Esophagus (tissue), 2 donors: Measurements from ENCODE around the gene CCDC187. TPM values are rescaled to one million over a fixed set of nuclear protein-coding genes. Genes with fewer than 3 reads are reported as not detected.

Experiments
- H3K27ac ChIP-seq, 2 donors: one replicate each; pipeline ENCODE4 v1.5.1; 2013; ENCODE audit warnings: low read depth in 2 of 2, mild to moderate bottlenecking in 2 of 2, inconsistent platforms in 1 of 2, low read length in 1 of 2, moderate library complexity in 1 of 2
- H3K27me3 ChIP-seq, 2 donors: one replicate each; pipeline ENCODE4 v1.6.1; 2013; ENCODE audit warnings: low read length in 2 of 2, control low read depth in 1 of 2, mild to moderate bottlenecking in 1 of 2; ENCODE audit not compliant: insufficient read depth in 2 of 2, control insufficient read depth in 1 of 2
- H3K36me3 ChIP-seq, 2 donors: one replicate each; pipeline ENCODE4 v1.6.1; 2013; ENCODE audit warnings: low read length in 1 of 2; ENCODE audit not compliant: control insufficient read depth in 2 of 2, insufficient read depth in 2 of 2
- H3K4me1 ChIP-seq, 2 donors: one replicate each; pipeline ENCODE4 v1.6.1; 2013; ENCODE audit warnings: low read length in 1 of 2; ENCODE audit not compliant: control insufficient read depth in 2 of 2, insufficient read depth in 2 of 2
- H3K4me3 ChIP-seq, 2 donors: one replicate each; pipeline ENCODE4 v1.5.1; 2013; ENCODE audit warnings: low read length in 2 of 2, mild to moderate bottlenecking in 2 of 2, low read depth in 1 of 2, moderate library complexity in 1 of 2
- H3K9me3 ChIP-seq, 2 donors: one replicate each; pipeline ENCODE4 v1.6.1; 2013; ENCODE audit warnings: mild to moderate bottlenecking in 2 of 2, low read depth in 1 of 2, low read length in 1 of 2, moderate library complexity in 1 of 2; ENCODE audit not compliant: control insufficient read depth in 2 of 2, insufficient read depth in 1 of 2
- WGBS, 2 donors: extraction: QIAGEN DNeasy Blood & Tissue Kit; methylation state at CpG; one replicate each; pipeline ENCODE4 v1.1.7; 2013; 5-methylcytosine and 5-hydroxymethylcytosine counted together
- polyA plus RNA-seq, 2 donors: library from polyadenylated mRNA; stranded (reverse); fragments of 200-250 nt; gene quantifications; one replicate each; pipeline ENCODE4 v1.2.3, GENCODE V29; 2013
- donor health status: healthy with polysubstance abuse.
- donor health status: Bipolar disorder and iron deficiency.

The CCDC187 gene
- polyA plus RNA-seq, 2 donors = not detected

GRCh38 chr9:136252281-136252680, 51.6 kb downstream of the CCDC187 start:
- WGBS, 2 donors = 89 to 90% methylated on average over 22 to 29 of the region's 29 CpGs
- no peak overlapping the region for H3K4me3 ChIP-seq
- no peaks in the 10 kb centered on the region for H3K9me3 ChIP-seq
- H3K27me3 ChIP-seq = no peaks in the 10 kb centered on the region
- H3K27ac ChIP-seq = no peak overlapping the region
- H3K4me1 ChIP-seq = peaks cover 0 to 7% of the 10 kb centered on the region in 2 donors
- H3K36me3 ChIP-seq = no peaks in the 10 kb centered on the region

GRCh38 chr9:136251264-136252115, 52.4 kb downstream of the CCDC187 start:
- no peak overlapping the region for H3K27ac ChIP-seq
- no peaks in the 10 kb centered on the region for H3K27me3 ChIP-seq
- WGBS, 2 donors = 70 to 73% methylated on average over 28 to 50 of the region's 50 CpGs
- H3K9me3 ChIP-seq = no peaks in the 10 kb centered on the region
- no peak overlapping the region for H3K4me3 ChIP-seq
- H3K36me3 ChIP-seq = no peaks in the 10 kb centered on the region
- H3K4me1 ChIP-seq = peaks cover 0 to 7% of the 10 kb centered on the region in 2 donors

GRCh38 chr9:136250676-136251075, 53.2 kb downstream of the CCDC187 start:
- Histone ChIP-seq H3K36me3 (no peaks in the 10 kb centered on the region), H3K27me3 (no peaks in the 10 kb centered on the region), H3K4me1 (peaks cover 0 to 7% of the 10 kb centered on the region in 2 donors), H3K27ac (no peak overlapping the region), H3K4me3 (no peak overlapping the region), H3K9me3 (no peaks in the 10 kb centered on the region)
- 68 to 70% methylated on average over 10 of the region's 10 CpGs for WGBS, 2 donors

GRCh38 chr9:136249877-136250559, 53.9 kb downstream of the CCDC187 start:
- H3K27me3 ChIP-seq = no peaks in the 10 kb centered on the region
- no peak overlapping the region for H3K4me3 ChIP-seq
- peaks cover 0 to 7% of the 10 kb centered on the region in 2 donors for H3K4me1 ChIP-seq
- no peaks in the 10 kb centered on the region for H3K9me3 ChIP-seq
- WGBS, 2 donors = 69 to 78% methylated on average over 30 of the region's 30 CpGs
- no peaks in the 10 kb centered on the region for H3K36me3 ChIP-seq
- H3K27ac ChIP-seq = no peak overlapping the region

GRCh38 chr9:136248951-136249876, 54.7 kb downstream of the CCDC187 start:
- no peak overlapping the region for H3K27ac ChIP-seq
- no peaks in the 10 kb centered on the region for H3K36me3 ChIP-seq
- no peaks in the 10 kb centered on the region for H3K9me3 ChIP-seq
- no peaks in the 10 kb centered on the region for H3K27me3 ChIP-seq
- peaks cover 0 to 9% of the 10 kb centered on the region in 2 donors for H3K4me1 ChIP-seq
- H3K4me3 ChIP-seq = no peak overlapping the region
- WGBS, 2 donors = 70 to 71% methylated on average over 30 of the region's 30 CpGs

GRCh38 chr9:136247947-136248637, 55.8 kb downstream of the CCDC187 start:
- Histone ChIP-seq H3K27me3 (no peaks in the 10 kb centered on the region), H3K27ac (no peak overlapping the region), H3K4me1 (peaks cover 0 to 11% of the 10 kb centered on the region in 2 donors), H3K4me3 (no peak overlapping the region), H3K36me3 (no peaks in the 10 kb centered on the region), H3K9me3 (no peaks in the 10 kb centered on the region)
- WGBS, 2 donors = 51 to 69% methylated on average over 24 of the region's 24 CpGs

GRCh38 chr9:136247551-136247916, 56.4 kb downstream of the CCDC187 start:
- Histone ChIP-seq H3K9me3 (no peaks in the 10 kb centered on the region), H3K4me1 (peaks cover 0 to 14% of the 10 kb centered on the region in 2 donors), H3K4me3 (no peak overlapping the region), H3K27me3 (no peaks in the 10 kb centered on the region), H3K27ac (no peak overlapping the region), H3K36me3 (no peaks in the 10 kb centered on the region)
- 39 to 49% methylated on average over 9 of the region's 9 CpGs for WGBS, 2 donors

GRCh38 chr9:136246849-136247550, 56.9 kb downstream of the CCDC187 start:
- no peak overlapping the region for H3K27ac ChIP-seq
- H3K4me3 ChIP-seq = no peak overlapping the region
- H3K4me1 ChIP-seq = peaks cover 0 to 14% of the 10 kb centered on the region in 2 donors
- H3K27me3 ChIP-seq = no peaks in the 10 kb centered on the region
- H3K9me3 ChIP-seq = no peaks in the 10 kb centered on the region
- 63 to 78% methylated on average over 26 of the region's 26 CpGs for WGBS, 2 donors
- H3K36me3 ChIP-seq = no peaks in the 10 kb centered on the region
